Superior temporal gyrus (tissue), 1 donor: Measurements from ENCODE around the gene CDCA4.
"Not testable (repeated sequence)": the region's sequence is repeated elsewhere in the genome, so short reads cannot be mapped to it uniquely, and the experiment has no call there.

ENCODE experiments used
- DNase-seq: peaks from one replicate; pipeline ENCODE4 v3.0.0-alpha.2; 2016; ENCODE audit errors: extremely low spot score

CDCA4 gene

DNA sequence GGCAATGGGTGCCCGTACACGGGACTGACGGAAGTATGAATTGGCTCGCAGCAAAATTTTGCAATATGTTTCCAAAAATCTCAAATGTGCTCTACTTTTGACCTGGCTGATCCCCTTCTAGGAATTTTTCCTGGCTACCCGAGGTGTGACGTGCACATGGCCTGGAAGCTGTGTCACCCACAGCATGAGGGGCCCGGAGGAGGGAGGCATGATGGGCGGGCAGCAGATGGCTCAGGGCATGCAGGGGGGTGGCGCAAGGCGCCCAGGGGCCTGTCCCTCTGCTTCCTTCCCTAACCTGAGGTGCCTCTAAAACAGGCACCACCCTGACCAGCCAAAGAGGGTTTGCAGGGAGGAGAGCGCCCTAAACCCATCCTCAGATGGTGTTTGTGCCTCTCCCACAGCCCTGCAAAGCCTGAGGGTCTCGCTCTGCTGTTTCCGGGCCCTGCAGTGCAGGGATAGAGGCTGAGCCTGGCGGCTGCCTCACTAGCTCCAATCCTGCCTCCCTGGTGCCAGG, 37.7 kb upstream of the CDCA4 start:
- no peak for DNase-seq

- no peak for DNase-seq
Measured at GRCh38 chr14:105056303-105056831, 35.5 kb upstream of the CDCA4 start.

DNA sequence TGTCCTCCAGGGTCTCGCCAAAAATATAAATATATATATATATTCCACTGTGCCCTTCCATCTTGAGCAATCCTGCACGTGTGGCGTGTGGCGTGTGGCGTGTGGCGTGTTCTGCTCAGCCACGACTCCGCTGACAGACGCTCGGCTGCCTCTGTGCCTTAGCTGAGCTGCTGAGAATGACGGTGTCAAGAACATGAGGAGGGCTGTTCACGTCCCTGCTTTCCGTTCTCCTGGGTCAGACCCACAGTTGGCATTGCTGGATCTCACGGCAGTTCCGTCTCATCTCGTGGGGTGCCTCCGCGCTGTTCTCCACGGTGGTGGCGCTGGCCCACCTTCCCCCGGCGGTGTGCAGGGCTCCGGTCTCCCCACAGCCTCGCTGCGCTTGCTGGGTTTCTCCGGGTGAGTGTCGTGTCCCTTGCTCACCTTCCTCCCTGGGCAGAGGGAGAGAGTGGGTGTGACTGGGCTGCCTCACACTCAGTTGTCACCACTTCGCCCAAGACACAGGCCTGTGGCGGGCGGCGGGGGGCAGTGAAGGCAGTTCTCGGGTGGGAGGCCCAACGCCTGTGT, 34.9 kb upstream of the CDCA4 start:
- DNase-seq = no peak

DNA sequence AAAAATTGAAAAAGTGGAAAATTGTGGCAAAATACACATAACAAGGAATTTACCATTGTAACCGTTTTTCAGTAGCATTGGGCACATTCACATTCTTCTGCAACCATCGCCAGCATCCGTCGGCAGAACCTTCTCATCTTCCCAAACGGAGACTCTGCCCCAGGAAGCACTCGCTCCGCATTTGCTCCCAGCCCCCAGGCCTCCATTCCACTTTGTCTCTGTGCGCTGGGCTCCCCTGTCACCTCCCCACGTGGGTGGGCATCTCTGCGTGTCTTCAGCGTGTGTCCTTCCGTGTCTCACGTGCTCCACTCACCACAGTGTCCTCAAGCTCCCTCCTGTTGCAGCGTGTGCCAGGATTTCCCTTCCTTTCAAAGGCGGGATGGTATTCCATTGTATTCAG, 34.5 kb upstream of the CDCA4 start:
- no peak for DNase-seq

DNA sequence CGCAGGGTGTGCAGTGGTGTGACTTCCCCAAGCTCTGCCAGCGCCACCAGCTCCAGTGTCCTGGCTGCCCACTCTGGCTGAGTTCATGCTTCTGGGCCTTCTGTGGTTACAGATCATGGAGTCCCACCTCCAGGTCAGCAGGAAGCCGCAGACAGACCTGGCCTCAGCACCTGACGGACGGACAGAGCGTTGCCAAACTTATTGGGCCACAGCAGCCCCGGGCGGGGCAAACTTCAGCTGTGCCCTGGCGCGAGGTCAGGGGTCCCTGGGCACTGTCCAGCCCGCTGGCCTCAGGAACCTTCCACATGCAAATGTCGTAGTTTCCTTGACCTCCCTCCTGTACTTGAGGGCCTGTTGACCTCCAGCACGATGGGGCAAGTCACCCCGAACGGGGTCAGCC, 33.1 kb upstream of the CDCA4 start:
- no peak for DNase-seq

DNA sequence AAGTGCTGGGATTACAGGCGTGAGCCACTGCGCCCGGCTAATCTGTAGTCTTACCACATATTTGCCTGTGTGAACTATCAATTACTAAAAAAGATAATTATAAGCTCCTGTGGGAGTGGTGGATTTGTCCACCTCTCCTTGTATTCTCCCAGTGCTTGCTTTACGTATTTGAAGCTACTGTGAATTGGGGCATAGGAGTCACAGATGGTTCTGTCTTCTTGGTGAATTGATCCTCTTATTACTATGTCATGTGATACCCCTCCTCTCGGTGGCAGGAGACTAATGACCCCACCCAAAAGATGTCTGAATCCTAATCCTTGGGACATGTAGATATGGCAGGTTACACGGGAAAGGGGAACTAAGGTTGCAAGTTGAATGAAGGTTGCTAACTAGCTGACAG, 32.5 kb upstream of the CDCA4 start:
- DNase-seq = no peak

DNA sequence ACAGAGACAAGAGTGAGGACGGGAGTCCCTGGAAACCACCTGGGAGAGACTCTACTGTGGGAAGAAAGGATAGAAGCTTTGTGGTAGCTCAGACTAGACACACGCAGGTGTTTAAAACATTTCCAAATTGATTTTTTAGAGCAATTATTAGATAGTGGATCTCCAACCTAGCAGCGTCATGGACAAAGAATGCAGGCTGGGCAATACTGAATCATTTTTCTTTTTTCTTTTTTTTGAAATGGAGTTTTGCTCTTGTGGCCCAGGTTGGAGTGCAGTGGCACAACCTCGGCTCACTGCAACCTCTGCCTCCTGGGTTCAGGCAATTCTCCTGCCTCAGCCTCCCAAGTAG, 31.2 kb upstream of the CDCA4 start:
- no peak for DNase-seq

DNA sequence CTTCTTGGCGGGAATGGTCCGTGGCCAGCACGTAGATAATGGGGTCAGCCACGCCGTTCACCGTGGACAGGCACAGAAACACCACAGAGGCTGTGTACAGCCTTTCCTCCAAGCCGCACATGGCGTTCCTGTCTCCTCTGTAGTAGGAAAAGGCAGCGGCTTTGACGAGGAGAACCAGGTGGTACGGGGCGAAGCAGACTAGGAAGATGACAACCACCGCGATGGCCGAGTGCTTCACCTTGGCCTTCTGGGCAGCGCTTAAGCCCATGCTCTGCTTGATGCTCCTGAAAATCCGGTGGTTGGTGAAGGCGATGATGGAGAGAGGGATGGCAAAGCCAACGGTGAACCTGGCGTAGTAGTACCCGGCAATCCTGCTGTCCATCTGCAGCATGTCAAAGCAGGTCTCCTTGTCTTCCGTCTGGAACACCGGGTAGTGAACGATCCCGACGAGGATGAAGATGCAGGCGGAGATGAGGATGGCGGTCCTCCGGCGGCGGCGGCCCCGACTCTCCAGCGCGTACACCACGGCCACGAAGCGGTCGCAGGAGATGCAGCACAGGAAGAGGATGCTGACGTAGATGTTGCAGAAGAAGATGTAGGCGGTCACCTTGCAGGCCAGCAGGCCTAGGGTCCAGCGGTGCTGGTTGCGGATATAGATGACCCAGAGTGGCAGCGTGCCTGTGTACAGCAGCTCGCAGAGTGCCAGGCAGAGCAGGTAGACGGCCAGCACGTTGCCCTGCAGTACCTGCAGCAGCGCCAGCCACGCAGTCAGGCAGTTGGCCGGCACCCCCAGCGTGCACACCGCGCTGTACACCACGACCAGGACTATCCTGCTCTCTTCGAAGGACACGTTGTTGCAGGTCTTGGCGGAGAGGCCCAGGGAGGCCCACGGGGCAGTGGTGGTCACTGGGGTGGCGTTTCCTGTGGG, 30.6 kb upstream of the CDCA4 start:
- no peak for DNase-seq

DNA sequence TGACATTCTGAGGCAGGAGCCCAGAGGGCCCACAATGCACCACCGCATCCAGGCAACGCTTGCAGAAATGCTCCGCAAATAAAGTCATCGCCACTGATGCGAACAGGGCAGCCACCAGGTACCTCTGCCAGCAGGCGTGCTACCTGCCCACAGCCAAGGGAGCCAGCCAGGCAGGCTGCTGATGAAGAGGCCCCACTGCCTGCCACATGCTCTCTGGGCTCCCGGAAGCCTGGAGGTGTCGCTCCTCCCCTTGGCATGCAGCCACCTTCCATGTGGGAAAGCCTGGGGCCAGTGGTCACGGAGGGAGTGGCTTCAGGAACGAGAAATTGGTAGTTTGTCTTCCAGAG, 29.6 kb upstream of the CDCA4 start:
- no peak for DNase-seq

DNA sequence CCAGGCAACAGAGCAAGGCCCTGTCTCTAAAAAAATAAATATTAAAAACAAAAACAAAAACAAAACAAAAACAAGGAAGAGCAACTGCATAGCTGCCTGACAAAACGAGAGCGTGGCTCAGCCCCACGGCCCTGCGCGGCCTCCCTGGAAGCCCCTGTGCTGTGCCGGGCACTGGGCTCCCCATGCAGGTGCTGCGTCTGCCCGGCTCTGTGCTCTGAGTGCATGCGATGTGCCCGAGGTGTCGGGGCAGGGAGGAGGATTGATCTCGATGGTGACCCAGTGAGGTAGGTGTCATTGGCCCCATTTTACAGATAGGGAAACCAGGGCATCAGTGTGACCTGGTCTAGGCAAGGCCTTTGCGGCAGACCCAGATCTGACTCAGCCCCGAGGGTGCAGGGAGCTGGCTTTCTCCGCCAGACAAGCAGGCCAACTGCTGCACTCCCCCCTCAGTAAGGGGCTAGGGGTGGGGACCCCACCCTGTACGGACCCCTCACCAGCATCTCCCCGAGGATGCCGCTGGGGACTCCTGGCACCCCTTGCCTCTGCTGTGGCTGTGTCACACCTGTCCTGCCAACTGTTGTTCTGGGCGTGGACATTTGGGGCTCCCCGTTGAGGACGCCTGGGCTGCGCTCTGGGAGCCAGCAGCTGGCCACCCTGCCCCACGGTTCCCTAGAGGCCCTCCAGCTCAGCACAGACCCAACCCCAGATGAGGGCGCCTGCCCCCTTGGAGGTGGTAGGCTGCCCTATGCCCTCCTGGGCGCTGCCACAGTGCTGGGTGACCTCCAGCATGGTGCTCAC, 29.1 kb upstream of the CDCA4 start:
- DNase-seq = no peak

GRCh38 chr14:105047283-105048016, 26.6 kb upstream of the CDCA4 start:
- DNase-seq = no peak

- no peak for DNase-seq
Measured at GRCh38 chr14:105046891-105047282, 26.0 kb upstream of the CDCA4 start.

- DNase-seq = peak; percentile 71
Measured at GRCh38 chr14:105045710-105046326, 24.9 kb upstream of the CDCA4 start.

DNA sequence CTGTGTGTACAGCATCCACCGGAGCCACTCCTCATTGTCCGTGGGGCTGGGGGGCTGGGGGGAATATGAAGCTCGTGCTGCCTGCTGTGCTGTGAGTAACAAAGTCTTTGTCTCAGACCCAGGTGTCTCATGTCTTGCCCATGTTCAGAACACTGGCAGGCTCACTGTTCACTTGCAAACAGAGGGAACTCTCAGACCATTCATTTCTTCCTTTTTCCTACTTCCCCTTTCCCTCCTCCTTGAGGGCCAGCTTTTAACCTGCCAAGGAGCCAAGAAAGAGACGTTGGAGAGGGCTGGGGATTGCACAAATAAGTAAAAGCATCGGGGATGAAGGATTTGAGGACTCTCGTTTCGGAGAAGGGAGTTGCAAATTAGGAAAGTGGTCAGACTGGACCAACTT, 22.8 kb upstream of the CDCA4 start:
- no peak for DNase-seq

- no peak for DNase-seq
Measured at GRCh38 chr14:105042813-105043212, 21.9 kb upstream of the CDCA4 start.

DNA sequence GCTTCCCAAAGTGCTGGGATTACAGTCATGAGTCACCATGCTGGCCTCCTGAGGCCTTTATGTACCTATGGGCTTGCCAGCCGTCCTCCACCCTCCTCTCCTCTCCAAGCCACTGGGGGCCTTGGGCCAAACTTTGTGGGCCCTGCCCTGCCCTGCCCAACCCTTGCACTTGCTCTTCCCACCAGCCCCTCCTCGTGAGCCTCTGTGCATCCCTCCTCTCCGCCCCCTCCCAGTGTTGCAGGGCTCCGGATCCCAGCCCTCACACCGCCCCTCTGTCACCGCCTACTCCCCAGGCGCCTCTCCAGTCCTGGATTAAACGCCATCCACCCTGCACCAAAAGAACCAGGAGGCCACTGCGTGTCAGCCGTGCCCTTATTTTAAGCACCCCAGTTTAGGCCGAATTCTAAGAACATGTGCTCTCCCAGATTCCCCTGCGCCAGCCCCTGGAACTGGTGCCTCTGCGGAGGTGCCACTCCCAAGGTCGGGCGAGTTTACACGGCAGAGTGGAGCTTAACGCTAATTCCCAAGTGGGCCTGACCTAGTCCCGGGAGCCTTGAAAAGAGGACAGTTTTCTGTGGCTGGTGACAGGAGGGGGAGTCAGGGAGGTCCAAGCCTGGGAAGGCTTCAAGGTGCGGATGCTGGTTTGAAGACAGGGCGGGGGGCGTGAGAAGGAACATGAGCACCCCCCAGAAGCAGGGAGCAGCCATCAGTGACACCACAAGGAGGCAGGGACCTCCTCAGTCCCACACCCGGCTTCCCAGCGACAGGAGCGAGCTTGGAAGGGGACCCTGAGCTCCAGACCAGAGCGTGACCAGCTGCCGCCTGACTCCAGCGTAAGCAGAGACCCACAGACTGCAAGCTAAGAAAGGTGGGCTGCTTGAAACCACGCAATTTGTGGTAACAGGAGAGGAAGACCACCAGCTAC, 21.2 kb upstream of the CDCA4 start:
- no peak for DNase-seq

- DNase-seq = no peak
Measured at GRCh38 chr14:105039458-105040205, 18.7 kb upstream of the CDCA4 start.

DNA sequence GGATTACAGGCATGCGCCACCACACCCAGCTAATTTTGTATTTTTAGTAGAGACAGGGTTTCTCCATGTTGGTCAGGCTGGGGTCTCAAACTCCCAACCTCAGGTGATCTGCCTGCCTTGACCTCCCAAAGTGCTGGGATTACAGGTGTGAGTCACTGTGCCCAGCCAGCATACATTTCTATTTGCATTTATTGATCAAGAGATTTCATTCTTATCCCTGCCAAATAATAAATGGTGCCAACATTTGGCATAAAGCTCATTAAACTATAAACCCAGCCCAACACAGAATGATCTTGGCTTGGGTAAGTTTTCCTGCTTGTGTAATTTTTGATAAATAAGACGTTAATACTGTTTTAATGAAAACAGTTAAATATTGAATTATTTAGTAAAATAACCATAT, 14.7 kb upstream of the CDCA4 start:
- DNase-seq = not testable (repeated sequence)

- DNase-seq = no peak
Measured at GRCh38 chr14:105034315-105035039, 13.6 kb upstream of the CDCA4 start.
